NCI-H2196 treated with DMSO at 0.1 percent for 48 hours (cell line): ENCODE results near the gene HTR2A.

Experiments used
- DNase-seq: peaks from one replicate; lab custom pipeline; 2025; ENCODE audit not compliant: unreplicated experiment; lab: John Stamatoyannopoulos, UW

HTR2A gene

GRCh38 chr13:46871557-46871956, 25.3 kb downstream of the HTR2A start:
- no peak for DNase-seq

- no peak for DNase-seq
Measured at GRCh38 chr13:46868091-46868490, 28.8 kb downstream of the HTR2A start.

- no peak for DNase-seq
Measured at GRCh38 chr13:46866150-46866549, 30.7 kb downstream of the HTR2A start.

- DNase-seq = no peak
Measured at GRCh38 chr13:46864941-46865340, 31.9 kb downstream of the HTR2A start.

GRCh38 chr13:46861959-46862358, 34.9 kb downstream of the HTR2A start:
- DNase-seq = no peak

- DNase-seq = no peak
Measured at GRCh38 chr13:46860722-46861121, 36.1 kb downstream of the HTR2A start.

- no peak for DNase-seq
Measured at GRCh38 chr13:46858776-46859175, 38.1 kb downstream of the HTR2A start.

GRCh38 chr13:46858163-46858562, 38.7 kb downstream of the HTR2A start:
- DNase-seq = no peak

GRCh38 chr13:46855664-46856063, 41.2 kb downstream of the HTR2A start:
- DNase-seq = no peak

GRCh38 chr13:46855166-46855565, 41.7 kb downstream of the HTR2A start:
- no peak for DNase-seq

- no peak for DNase-seq
Measured at GRCh38 chr13:46852168-46852567, 44.7 kb downstream of the HTR2A start.

- no peak for DNase-seq
Measured at GRCh38 chr13:46850214-46850613, 46.6 kb downstream of the HTR2A start.

- no peak for DNase-seq
Measured at GRCh38 chr13:46846726-46847125, 50.1 kb downstream of the HTR2A start.

GRCh38 chr13:46845146-46845545, 51.7 kb downstream of the HTR2A start:
- DNase-seq = no peak

- DNase-seq = no peak
Measured at GRCh38 chr13:46844431-46844830, 52.4 kb downstream of the HTR2A start.

- DNase-seq = no peak
Measured at GRCh38 chr13:46839399-46839798, 57.5 kb downstream of the HTR2A start.

- no peak for DNase-seq
Measured at GRCh38 chr13:46834657-46835056, 62.2 kb downstream of the HTR2A start.

GRCh38 chr13:46831588-46832194, 65.2 kb downstream of the HTR2A start:
- no peak for DNase-seq

- DNase-seq = no peak
Measured at GRCh38 chr13:46830405-46831005, 66.3 kb downstream of the HTR2A start.

- no peak for DNase-seq
Measured at GRCh38 chr13:46822551-46822950, 74.3 kb downstream of the HTR2A start.

- no peak for DNase-seq
Measured at GRCh38 chr13:46817838-46818476, 78.9 kb downstream of the HTR2A start.

- no peak for DNase-seq
Measured at GRCh38 chr13:46817095-46817494, 79.8 kb downstream of the HTR2A start.

GRCh38 chr13:46816371-46816770, 80.5 kb downstream of the HTR2A start:
- no peak for DNase-seq
